HG03521 (cell line): ENCODE measurements around the gene PDE9A.

ENCODE experiments used
- ATAC-seq: cut with Tn5 transposase; IDR thresholded peaks from one replicate; pipeline ENCODE4 v1.9.1; 2021; ENCODE audit warnings: mild to moderate bottlenecking, moderate library complexity; ENCODE audit not compliant: unreplicated experiment

The PDE9A gene

GRCh38 chr21:42655796-42656770 is 2.7 kb downstream of the PDE9A start:
- no peak for ATAC-seq

DNA sequence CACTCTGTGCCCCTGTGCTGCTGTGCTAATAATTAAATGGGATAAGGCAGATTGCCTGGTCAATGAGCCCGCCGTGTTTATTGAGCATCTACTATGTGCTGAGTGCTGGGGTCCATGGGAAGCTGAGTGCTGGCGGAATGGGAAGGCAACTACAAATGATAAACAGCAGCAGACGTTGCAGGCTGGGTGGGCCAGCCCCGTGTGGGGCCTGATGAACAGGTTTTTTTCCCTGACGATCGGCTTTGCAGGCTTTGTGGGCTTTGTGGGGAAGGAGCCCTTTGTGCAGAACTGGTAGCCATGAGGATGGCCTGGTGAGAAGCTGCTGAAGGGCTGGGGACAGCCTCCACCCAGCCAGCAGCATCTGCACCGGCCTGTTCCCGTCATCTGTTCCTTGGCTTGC is 3.5 kb downstream of the PDE9A start:
- ATAC-seq = no peak

- no peak for ATAC-seq
Measured at GRCh38 chr21:42657676-42658319, 4.4 kb downstream of the PDE9A start.

GRCh38 chr21:42658320-42659105 is 5.1 kb downstream of the PDE9A start:
- ATAC-seq = no peak

GRCh38 chr21:42659416-42660117 is 6.1 kb downstream of the PDE9A start:
- no peak for ATAC-seq

- ATAC-seq = no peak
Measured at GRCh38 chr21:42660118-42660470, 6.7 kb downstream of the PDE9A start.

DNA sequence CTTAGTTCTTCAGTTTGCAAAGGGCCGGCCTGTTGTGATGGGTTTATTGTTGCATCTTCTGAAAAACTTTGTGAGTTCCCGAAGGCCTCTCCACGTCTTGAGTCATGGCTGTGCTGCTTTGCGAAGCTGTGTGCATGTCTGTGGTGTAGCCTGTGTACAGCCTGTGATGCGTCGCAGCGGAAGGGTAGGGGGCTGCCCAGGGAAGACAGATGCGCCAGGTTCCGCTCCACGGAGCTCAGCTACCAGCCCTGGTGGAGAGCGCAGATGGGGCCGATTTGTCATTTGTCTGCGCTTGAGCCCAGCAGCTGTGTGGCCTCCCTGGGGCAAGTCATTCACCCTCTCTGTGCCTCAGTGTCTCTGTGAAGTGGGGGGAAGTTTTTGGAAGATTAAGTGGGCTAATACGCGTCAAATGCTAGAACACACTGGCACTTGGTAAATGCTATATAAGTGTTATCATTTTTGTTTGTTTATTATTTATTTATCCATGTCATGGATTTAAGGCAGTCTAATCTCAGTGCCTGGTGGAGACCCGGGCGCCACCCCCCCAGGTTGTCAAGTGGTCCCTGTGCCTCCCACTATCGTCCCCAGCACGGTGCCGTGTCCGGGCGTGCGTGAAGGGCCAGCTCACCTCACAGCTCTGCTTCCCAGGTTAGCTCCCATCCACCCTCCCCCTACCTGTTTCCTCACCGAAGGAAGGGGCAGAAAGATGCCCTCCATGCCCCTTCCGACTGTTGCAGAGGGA is 8.4 kb downstream of the PDE9A start:
- no peak for ATAC-seq

DNA sequence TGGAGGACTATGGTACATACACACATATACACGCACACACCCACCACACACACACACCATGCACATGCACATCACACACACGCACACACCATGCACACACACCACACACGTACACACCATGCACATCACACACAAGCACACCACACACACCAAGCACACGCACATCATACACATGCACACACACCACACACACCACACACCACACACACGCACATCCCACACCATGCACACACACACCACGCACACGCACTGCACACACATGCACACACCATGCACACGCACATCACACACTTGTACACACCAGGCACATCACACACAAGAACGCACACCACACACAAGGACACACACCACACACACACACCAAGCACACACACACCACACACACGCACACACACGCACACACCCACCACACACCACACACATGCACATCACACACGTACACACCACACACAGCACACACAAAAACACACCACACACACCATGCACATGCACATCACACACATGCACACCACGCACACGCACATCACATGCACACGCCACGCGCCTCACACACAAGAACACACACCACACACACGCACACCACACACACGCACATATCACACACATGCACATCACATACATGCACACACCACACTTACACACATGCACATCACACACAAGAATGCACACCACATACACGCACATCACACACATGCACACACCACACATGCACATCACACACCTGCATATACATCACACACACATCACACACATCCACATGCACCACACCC is 9.2 kb downstream of the PDE9A start:
- no peak for ATAC-seq

GRCh38 chr21:42663200-42663750 is 9.9 kb downstream of the PDE9A start:
- ATAC-seq = no peak

DNA sequence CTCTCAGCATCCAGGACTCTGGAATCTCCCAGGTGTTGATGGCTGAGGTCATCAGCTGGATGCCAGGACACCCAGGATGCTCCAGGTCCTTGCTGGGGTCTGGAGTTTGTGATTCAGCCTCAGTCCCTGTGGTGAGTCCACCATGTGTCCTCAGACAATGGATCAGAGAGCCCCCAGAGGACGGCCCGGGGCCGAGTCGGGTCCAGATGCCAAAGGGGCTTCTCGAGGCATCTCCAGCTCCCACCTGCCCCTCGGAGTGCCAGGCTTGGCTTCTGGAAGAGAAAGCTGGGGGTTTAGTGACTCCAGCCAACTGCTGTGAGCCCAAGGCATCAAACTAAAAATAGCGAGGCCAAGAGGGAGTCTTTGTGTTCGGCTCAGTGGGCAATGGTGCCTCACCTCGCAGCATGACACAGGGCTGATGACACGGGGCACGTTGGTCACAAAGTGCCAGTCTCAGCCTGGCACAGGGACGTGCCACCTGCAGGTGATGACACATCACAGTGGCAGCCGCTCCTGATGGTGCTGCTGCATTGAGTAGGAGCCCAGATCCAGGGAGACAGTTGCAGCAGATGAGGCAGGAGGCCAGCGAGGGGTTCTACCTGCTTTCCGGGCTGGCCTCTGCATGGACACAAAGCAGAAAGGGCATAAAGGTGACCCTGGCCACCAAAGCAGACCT is 10.6 kb downstream of the PDE9A start:
- no peak for ATAC-seq

DNA sequence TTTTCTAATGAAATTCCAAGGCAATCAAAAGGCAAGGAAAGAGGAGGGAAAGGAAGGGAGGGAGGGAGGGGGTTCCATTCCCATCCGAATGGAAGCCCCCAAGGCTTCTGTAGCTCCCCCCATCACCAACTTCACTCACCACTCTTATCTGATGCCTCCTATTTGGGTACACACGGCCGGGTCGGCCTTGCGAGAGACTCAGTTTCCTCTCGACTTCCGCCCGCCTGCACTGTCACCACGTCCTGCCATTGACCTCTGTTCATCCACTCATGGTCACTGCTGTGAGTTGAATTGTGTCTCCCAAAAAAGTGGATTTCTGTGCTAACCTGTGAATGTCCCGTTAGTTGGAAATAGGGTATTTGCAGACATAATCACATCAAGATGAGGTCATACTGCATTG is 11.2 kb downstream of the PDE9A start:
- ATAC-seq = no peak

DNA sequence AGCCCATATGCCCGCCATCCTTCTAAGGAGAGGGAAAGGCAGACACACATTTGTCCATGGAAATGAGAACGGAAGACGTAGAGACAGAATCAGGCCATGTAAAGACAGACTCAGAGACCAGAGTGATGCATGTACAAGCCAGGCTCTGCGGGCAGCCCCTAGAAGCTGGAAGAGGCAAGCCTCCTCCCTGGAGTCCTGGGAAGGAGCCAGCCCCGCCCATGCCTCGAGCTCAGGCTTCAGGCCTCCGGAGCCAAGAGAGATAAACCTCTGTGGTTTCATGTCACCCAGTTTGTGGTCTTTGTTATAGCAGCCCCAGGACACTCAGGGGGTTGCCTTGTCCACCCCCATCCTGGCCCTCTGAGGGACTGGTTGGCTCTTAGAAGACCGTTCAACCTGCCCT is 11.6 kb downstream of the PDE9A start:
- ATAC-seq = no peak

DNA sequence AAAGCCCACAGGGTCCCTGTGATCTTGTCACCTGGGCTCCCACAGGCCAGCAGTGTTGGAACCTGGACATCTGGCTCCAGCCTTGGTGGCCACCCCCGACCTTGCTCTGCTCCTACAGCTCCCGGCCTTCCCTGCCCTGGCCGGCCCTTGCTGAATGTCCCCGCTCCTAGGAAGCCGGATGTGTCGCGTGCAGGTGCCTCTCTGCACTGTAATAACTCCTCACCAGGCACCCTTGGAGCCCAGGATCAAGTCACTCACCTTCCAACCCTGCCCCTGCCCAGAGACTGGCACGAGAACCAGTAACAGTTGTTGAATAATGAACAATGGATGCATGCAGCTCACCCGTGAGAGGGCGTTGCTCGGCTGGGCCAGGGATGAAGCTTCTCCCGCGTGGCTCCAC is 12.1 kb downstream of the PDE9A start:
- no peak for ATAC-seq

DNA sequence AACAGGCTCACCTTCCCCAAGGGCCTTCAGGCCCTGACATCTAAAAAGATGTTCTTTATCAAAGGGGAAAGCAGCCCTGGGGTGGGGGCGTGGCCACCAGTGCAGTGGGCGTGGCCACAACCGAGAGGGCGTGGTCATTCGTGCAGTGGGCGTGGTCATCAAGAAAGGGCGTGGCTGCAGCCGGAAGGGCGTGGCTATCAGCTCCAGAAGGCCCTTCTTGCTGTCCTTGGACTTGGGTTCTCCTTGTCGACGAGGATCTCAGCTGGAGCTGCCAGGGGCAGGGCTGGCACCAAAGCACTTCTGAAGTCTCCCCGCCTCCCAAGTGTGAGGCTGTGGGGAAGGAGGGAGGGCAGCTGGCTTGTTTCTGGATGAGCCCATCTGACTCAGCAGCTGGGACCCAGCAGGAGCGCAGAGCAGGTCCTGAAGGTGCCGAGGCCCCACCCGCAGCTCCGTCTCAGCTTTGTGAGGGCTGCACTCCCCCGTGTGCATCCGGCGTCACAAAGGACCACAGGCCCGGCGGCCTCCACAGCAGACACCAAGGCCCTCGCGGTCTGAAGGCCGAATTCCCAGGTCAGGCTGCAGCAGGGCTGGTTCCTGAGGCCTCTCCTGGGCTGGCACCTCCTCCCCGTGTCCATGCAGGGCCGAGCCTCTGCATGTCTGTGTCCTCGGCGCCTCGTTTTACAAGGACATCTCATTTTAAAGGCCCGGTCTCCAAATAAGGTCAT is 12.8 kb downstream of the PDE9A start:
- no peak for ATAC-seq

DNA sequence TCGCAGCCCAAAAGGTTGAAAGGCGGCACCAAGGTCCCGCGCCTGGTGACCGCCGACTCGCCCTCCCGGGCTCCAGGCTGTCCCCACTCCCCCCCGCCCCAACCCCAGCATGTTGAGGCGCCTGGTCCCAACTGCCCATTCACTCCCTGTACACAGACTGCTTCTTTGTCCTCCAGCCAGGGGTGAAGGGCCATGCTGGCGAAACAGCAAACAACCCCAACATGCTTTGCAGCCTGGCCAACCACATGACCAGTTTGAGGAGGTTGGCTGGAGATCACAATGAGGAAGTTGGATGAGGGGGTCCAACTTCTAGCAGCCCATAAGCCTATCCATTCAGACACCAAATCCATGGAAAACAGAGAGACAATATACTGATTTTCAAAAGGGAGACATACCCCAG is 13.5 kb downstream of the PDE9A start:
- ATAC-seq = no peak

- no peak for ATAC-seq
Measured at GRCh38 chr21:42668298-42668992, 15.0 kb downstream of the PDE9A start.

- ATAC-seq = no peak
Measured at GRCh38 chr21:42669041-42669440, 15.6 kb downstream of the PDE9A start.
